Upper lobe of right lung (tissue), 1 donor: Measurements from ENCODE around the gene KCTD15. TPM values are rescaled to one million over a fixed set of nuclear protein-coding genes. Genes with fewer than 3 reads are reported as not detected.

Experiments
- ATAC-seq: fragments of 200-7000 bp; cut with Tn5 transposase; one replicate; pipeline ENCODE4 v1.9.1; 2020; ENCODE audit warnings: mild to moderate bottlenecking, moderate library complexity
- DNase-seq: peaks from one replicate; pipeline ENCODE4 v3.0.0-alpha.2; 2020
- H3K27ac ChIP-seq: fragments of 200-600 bp; one replicate; pipeline ENCODE4 v1.8.0; 2022
- H3K27me3 ChIP-seq: fragments of 200-600 bp; one replicate; pipeline ENCODE4 v1.8.0; 2022; ENCODE audit warnings: mild to moderate bottlenecking
- H3K36me3 ChIP-seq: fragments of 200-600 bp; one replicate; pipeline ENCODE4 v1.8.0; 2022
- H3K4me1 ChIP-seq: fragments of 200-600 bp; one replicate; pipeline ENCODE4 v1.8.0; 2022
- H3K4me3 ChIP-seq: fragments of 200-600 bp; one replicate; pipeline ENCODE4 v1.8.0; 2022; ENCODE audit warnings: mild to moderate bottlenecking
- H3K9me3 ChIP-seq: fragments of 200-600 bp; one replicate; pipeline ENCODE4 v1.8.0; 2022
- intact Hi-C: fragments of 100-400 bp; cut with DNase I; formaldehyde crosslinking; loops from one replicate; pipeline ENCODE4 v1.11.0; 2022
- total RNA-seq: library from RNA; stranded (reverse); fragmentation: NEBNext Ultra II Directional; extraction: Animal tissue kit (Norgen Biotek cat#: 25700); gene quantifications from one replicate; pipeline ENCODE4 v1.2.1, GENCODE V29; 2021
- TF ChIP-seq, protein P1 (sequence below): fragments of 200-600 bp; IDR thresholded peaks from one replicate; pipeline ENCODE4 v1.8.0; 2022; ENCODE audit warnings: antibody characterized with exemption
- donor health status: DM: no; HTN: yes; CAD: no; lungs with severe emphysema.

KCTD15 gene
- total RNA-seq, 1 donor from 2014 or later = 48.7 TPM

DNA sequence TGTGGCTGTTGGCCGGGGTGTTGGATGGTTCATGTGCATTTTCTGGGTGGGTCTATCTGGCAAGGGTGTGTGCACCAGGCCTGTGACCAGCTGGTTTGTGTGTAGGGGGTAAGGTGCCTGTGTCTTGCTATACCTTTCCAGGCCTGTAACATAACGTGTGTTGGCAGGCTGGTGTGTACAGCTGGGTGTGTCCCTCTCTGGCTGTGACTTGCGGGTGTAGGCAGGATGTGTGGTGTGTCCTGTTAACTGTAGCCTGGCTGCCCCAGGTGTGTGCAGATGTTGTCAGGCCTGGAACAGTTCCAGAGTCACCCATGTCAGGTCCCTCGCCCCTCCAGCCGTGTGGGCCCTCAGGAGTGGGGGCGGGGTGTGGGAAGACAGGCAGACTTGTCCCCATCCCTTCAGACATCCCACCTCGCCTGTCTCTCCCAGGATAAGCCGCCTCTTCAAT lies 9.8 kb downstream of the KCTD15 start:
- DNase-seq (no peak), ATAC-seq (no peak)
- intact Hi-C loops = no loop called here
- H3K27me3 ChIP-seq = no peaks in the 10 kb centered on the region
- H3K36me3 ChIP-seq = peaks cover 32% of the 10 kb centered on the region
- H3K4me1 ChIP-seq = no peaks in the 10 kb centered on the region
- no peaks in the 10 kb centered on the region for H3K9me3 ChIP-seq
- TF ChIP-seq, protein P1, sequence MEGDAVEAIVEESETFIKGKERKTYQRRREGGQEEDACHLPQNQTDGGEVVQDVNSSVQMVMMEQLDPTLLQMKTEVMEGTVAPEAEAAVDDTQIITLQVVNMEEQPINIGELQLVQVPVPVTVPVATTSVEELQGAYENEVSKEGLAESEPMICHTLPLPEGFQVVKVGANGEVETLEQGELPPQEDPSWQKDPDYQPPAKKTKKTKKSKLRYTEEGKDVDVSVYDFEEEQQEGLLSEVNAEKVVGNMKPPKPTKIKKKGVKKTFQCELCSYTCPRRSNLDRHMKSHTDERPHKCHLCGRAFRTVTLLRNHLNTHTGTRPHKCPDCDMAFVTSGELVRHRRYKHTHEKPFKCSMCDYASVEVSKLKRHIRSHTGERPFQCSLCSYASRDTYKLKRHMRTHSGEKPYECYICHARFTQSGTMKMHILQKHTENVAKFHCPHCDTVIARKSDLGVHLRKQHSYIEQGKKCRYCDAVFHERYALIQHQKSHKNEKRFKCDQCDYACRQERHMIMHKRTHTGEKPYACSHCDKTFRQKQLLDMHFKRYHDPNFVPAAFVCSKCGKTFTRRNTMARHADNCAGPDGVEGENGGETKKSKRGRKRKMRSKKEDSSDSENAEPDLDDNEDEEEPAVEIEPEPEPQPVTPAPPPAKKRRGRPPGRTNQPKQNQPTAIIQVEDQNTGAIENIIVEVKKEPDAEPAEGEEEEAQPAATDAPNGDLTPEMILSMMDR = no peak
- no peak overlapping the region for H3K27ac ChIP-seq
- no peak overlapping the region for H3K4me3 ChIP-seq

DNA sequence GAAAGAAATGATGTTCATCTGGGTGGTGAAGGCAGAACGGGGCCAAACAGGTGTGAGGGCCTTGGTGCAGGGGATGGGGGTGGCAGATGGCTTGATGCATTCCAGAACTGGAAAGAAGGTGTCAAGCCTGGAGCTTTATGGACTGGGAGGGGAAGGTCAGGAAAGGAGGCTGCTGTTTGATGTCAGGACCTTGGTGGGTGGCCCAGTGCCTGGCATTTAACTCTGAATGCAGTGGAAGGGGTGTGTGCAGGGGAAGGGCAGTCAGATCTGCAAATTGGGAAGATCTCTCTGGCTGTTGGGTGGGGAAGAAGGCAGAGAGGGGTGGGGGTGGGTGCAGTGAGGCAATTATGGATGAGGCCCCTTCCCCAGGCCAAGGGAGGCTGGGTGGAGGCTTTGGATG lies 11.7 kb downstream of the KCTD15 start:
- no peak overlapping the region for H3K4me3 ChIP-seq
- TF ChIP-seq, protein P1 = no peak
- peaks cover 48% of the 10 kb centered on the region for H3K36me3 ChIP-seq
- no peak for DNase-seq
- H3K27me3 ChIP-seq = no peaks in the 10 kb centered on the region
- no peak overlapping the region for H3K27ac ChIP-seq
- intact Hi-C loops = no loop called here
- H3K4me1 ChIP-seq = no peaks in the 10 kb centered on the region
- ATAC-seq = no peak
- H3K9me3 ChIP-seq = no peaks in the 10 kb centered on the region

DNA sequence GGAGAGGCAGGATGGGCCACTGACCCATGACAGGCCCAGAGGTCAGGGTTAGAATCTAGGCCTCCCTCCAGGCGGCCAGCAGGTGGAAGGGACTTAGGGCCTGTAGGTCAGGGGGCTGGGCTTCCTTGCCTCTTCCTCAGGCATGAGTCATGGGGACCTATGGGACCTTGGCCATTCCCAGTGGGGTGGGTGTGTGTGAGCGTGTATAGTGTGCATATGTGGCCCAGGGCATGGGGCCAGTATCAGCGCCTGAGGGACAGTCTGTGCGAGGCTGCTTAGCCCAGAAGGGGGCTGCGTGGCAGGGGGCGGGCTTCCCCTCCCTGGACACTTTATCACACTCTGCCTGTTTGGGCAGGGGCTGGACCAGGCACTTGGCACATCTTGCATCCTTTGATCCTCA lies 13.3 kb downstream of the KCTD15 start:
- ATAC-seq = no peak
- Histone ChIP-seq H3K4me3 (no peak overlapping the region), H3K36me3 (peaks cover 47% of the 10 kb centered on the region), H3K4me1 (peaks cover 4% of the 10 kb centered on the region), H3K9me3 (no peaks in the 10 kb centered on the region), H3K27me3 (no peaks in the 10 kb centered on the region), H3K27ac (no peak overlapping the region)
- DNase-seq = peak; percentile 50
- TF ChIP-seq, protein P1 = no peak
- intact Hi-C loops = no loop called here

DNA sequence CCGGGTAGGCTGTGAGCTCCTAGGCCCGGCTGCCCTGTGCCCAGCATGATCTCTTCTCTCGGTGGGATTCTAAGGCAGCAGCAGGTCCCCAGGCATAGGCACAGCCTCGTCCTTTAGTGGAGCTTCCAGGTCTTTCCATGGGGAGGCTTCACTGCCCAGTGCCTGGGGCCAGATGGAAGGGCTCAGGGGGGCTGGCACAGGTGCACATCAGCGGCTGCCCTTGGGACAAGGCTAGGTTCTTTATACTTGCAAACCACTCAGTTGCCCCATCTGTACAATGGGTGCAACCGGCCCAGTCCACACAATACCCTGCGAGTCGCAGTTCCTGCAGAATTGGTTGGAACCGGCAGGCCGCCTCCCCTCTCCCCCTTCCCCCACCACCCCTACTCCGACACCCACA lies 14.2 kb downstream of the KCTD15 start:
- no peak overlapping the region for H3K27ac ChIP-seq
- intact Hi-C loops = no loop called here
- H3K36me3 ChIP-seq = peaks cover 41% of the 10 kb centered on the region

DNA sequence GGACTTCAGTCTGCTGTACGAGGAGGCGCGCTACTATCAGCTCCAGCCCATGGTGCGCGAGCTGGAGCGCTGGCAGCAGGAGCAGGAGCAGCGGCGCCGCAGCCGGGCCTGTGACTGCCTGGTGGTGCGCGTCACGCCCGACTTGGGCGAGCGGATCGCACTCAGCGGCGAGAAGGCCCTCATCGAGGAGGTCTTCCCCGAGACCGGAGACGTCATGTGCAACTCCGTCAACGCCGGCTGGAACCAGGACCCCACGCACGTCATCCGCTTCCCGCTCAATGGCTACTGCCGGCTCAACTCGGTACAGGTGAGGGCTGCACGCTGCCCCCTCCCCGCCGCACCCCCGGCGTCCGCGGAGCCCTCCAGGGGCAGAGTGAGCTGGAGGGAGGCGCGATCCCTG lies 14.6 kb downstream of the KCTD15 start:
- TF ChIP-seq, protein P1 = no peak
- Histone ChIP-seq H3K36me3 (peaks cover 41% of the 10 kb centered on the region), H3K4me1 (peaks cover 13% of the 10 kb centered on the region), H3K27me3 (no peaks in the 10 kb centered on the region), H3K9me3 (no peaks in the 10 kb centered on the region), H3K4me3 (no peak overlapping the region), H3K27ac (no peak overlapping the region)
- ATAC-seq (no peak), DNase-seq (peak; percentile 55)
- intact Hi-C loops = no loop called here

More for the DNA sequence above, 14.2 kb downstream of the KCTD15 start:
- no peak overlapping the region for H3K4me3 ChIP-seq
- no peaks in the 10 kb centered on the region for H3K9me3 ChIP-seq
- DNase-seq = peak; percentile 48
- peaks cover 9% of the 10 kb centered on the region for H3K4me1 ChIP-seq
- ATAC-seq = no peak
- H3K27me3 ChIP-seq = no peaks in the 10 kb centered on the region
- TF ChIP-seq, protein P1 = no peak

DNA sequence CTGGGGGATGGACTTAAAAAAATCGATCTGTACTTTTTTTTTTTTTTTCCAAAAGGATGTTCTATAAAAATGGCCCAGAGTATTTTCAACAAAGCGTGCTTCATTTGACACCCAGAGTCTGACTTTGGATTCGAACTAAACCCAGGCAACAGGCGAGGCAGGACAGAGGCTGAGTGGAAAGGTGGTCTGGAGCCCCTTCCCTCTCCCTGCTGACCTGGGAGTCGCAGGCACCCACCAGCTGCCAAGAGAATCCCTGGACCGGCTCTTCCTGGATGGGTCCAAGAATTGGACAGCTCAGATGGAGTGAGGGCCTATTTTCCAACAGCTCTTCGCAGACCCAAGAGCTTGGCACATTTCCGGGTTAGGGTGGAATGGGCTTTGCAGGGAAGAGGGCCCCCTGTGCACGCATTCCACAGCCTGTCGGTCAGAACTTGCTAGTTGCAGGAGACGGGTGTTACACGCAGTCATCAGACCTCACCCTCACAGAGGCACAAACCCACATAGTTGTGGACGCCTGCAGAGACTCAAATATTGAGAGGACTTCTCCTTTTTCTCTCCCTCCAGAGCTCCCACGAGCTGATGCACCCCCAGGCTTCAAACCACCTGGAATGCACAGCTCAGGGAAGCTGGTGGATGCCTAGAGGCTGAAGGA lies 15.2 kb downstream of the KCTD15 start:
- Histone ChIP-seq H3K36me3 (peaks cover 38% of the 10 kb centered on the region), H3K27ac (no peak overlapping the region), H3K9me3 (no peaks in the 10 kb centered on the region), H3K4me1 (peaks cover 14% of the 10 kb centered on the region), H3K4me3 (no peak overlapping the region), H3K27me3 (no peaks in the 10 kb centered on the region)
- intact Hi-C loops = no loop called here
- DNase-seq = peak; percentile 38
- no peak for ATAC-seq
- TF ChIP-seq, protein P1 = no peak
